HT-29 (cell line): Measurements from ENCODE around the gene ZNF410. TPM values are rescaled to one million over a fixed set of nuclear protein-coding genes. Genes with fewer than 3 reads are reported as not detected.
"Not testable (repeated sequence)": the region's sequence is repeated elsewhere in the genome, so short reads cannot be mapped to it uniquely, and the experiment has no call there.

ENCODE experiments used
- DNase-seq: peaks from one replicate; pipeline ENCODE4 v3.0.0-alpha.2; 2015; ENCODE audit warnings: low spot score
- total RNA-seq: library from RNA; depleted of rRNA; stranded (reverse); fragments of >200 nt; shearing (Covaris generic); gene quantifications from 2 replicates; pipeline ENCODE4 v1.2.3, GENCODE V29; 2014

ZNF410 gene
- total RNA-seq, 1 experiment from 2014 or later = 21.7 TPM

DNA sequence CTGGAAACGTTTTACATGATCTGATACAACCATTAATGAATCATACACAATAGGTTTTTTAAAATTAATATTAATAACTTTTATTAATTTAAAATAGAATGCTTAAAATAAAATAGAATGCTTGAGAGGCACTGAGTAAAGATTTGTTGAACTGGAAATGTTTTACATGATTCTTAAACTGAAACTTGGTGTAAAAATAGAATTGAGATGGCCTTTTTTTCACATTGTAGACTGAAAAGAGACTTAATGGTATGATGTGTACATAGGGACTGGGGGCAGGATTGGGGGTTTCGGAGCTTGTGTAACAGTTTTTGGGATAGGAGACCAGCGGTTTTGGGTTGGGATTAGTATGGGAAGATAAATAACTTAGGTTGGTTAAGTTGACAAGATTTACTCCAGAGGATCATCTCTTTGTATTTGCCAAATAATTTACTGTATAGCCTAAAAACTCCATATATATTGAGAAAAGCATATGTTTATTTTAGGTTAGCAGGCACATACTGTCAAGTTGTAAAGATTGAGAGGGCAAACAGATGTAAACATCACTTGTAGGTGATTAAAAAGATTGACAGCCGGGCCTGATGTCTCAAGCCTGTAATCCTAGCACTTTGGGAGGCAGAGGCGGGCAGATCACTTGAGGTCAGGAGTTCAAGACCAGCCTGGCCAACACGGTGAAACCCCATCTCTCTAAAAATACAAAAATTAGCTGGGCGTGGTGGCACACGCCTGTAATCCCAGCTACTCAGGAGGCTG, 2.0 kb upstream of the ZNF410 start:
- DNase-seq = no peak

- DNase-seq = no peak
These were observed 608 bp downstream of the ZNF410 start for GRCh38 chr14:73887318-73887616.

GRCh38 chr14:73887694-73888459, 1.2 kb downstream of the ZNF410 start:
- peak; percentile 13 for DNase-seq

DNA sequence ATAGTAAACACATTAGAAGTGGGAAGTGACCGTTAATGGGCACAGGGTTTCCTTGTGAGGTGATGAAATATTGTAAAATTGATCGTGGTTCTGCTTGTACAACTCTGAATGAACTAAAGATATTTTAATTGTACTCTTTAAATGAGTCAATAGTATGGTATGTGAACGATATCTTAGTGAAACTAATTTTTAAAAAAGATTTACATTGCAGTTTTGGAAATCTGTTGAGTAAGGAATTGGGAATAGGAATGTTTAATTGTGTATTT, 1.7 kb downstream of the ZNF410 start:
- DNase-seq = no peak

- no peak for DNase-seq
These were observed 2.3 kb downstream of the ZNF410 start for GRCh38 chr14:73888971-73889370.

DNA sequence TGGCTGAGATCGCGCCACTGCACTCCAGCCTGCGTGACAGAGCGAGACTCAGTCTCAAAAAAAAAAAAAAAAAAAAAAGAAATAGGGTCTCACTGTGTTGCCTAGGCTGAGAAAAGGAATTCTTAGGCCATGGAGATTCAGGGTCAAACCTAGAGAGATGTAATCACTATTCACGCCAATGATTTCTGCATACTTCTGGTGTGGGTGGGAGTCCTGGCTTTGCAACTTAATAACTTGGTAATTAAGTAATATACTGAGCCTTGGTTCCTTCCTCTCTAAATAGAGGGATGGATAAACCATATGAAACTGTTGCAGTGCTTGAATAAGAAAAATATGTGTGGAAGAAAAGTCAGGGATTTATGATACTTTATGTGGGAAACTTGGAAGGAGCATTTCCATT, 2.7 kb downstream of the ZNF410 start:
- no peak for DNase-seq

- not testable (repeated sequence) for DNase-seq
These were observed 7.6 kb downstream of the ZNF410 start for GRCh38 chr14:73894180-73894687.

- no peak for DNase-seq
These were observed 9.3 kb downstream of the ZNF410 start for GRCh38 chr14:73895939-73896338.

DNA sequence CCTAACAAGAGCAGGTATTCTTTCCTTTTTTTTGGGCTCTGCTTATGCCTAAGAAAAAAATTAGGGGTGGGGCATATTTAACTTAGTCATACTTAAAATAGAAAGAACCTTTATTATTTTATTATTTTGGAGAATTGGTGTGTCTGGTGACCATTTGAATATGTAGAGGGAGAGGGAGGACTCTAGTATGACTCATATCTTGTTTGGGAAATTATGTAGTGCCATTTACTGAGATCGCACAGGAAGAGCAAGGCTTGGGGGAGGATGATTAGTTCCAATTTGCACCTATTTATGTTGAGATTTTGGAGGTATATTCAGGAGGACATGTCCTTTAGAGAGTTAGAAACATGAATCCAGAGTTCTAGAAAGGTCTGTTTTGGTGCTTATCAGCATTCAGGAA, 9.9 kb downstream of the ZNF410 start:
- DNase-seq = no peak

GRCh38 chr14:73903028-73903427, 16.4 kb downstream of the ZNF410 start:
- no peak for DNase-seq

DNA sequence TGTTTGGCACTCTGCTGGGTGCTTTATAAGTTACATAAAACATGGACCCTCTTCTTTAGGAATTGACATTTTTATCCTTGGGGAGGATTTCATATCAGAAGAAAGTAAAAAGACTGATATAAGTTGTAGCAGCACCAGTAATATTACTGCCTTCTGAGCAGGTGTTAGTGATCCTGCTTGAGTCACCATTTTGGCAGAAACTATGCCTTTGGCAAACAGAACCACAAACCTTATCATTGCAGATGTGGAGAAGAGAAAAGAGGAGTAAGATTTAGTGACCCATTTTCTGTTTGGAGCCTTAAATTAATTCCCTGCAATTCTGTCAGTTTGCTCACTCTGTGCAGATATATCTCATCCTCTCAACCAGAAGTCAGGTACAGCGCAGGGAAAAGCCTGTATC, 23.0 kb downstream of the ZNF410 start:
- no peak for DNase-seq

DNA sequence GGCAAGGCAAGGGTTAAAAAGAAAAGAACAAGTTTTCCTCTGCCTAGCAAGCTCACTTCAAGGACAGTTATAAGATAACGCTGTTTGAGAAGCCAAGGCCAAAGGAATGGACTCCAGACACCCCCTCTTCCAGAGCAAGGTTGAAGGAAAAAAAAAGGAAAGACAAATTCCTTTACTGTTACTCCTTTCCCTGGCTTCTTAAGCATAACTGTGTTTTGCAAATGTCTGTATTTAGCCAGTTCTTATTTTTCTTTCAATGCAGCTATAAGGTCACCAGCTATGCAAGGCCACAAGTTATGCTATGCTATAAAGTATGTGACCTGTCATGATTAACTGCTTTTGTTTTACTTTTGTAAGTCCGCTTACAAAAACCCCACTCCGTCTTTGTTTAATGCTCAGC, 26.6 kb downstream of the ZNF410 start:
- DNase-seq = no peak

GRCh38 chr14:73916324-73916723, 29.7 kb downstream of the ZNF410 start:
- DNase-seq = no peak

GRCh38 chr14:73919457-73919856, 32.8 kb downstream of the ZNF410 start:
- DNase-seq = not testable (repeated sequence)

DNA sequence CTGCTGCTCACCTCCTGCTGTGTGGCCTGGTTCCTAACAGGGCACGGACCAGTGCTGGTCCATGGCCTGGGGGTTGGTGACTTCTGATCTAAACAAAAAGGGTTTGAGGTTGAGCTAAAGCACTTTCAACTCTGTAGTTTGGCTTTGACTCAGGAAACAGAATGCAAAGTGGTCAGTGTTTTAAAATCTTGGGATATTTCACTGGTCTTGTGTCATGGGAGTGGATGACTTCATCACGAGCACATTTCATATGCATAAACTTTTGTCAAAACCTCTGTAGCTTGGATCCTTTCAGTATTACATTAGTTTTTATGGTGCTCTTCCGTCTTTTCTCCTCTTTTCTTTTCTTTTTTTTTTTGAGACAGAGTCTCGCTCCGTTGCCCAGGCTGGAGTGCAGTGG, 37.7 kb downstream of the ZNF410 start:
- DNase-seq = no peak

- DNase-seq = peak; percentile 53
These were observed 49.0 kb downstream of the ZNF410 start for GRCh38 chr14:73935666-73936065.

GRCh38 chr14:73936548-73936947, 49.9 kb downstream of the ZNF410 start:
- no peak for DNase-seq

DNA sequence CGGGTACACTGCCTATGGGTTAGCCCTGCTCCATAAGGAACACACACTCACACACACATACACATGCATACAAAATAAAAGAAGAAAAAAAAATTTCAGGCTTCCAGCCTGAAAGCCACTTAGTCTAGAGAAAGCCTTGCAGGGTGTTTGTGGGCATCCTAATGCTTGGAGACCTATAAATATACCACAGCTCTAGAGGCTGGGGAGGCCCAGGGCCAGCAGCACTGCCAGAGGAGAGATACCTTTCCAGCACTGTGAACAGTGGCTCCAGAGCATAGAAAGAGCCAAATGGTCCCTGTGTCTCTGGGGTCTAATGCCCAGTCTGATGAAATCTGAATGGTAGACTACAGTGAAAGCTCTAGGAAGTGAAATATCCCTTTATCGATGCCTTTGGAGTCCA, 50.4 kb downstream of the ZNF410 start:
- no peak for DNase-seq

- no peak for DNase-seq
These were observed 55.5 kb downstream of the ZNF410 start for GRCh38 chr14:73942180-73942579.

DNA sequence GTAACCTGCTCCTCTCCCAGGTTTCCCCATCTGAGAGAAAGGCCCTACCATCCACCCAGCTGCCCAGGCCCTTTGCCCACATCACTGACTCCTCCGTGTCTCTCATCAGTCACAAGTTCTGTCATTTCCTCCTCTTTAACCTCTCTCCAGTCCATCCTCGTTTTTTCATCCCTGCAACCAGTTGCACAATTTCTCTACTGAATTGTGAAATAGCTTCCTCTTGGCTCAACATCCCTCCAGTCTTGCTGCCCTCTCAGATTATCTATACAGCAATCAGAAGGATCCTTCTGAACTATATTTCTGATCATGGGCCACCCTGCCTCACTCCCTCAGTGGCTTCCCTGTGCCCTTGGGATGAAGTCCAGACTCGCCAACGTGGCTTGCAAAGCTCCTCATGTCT, 56.4 kb downstream of the ZNF410 start:
- no peak for DNase-seq

- DNase-seq = no peak
These were observed 57.9 kb downstream of the ZNF410 start for GRCh38 chr14:73944432-73945158.

DNA sequence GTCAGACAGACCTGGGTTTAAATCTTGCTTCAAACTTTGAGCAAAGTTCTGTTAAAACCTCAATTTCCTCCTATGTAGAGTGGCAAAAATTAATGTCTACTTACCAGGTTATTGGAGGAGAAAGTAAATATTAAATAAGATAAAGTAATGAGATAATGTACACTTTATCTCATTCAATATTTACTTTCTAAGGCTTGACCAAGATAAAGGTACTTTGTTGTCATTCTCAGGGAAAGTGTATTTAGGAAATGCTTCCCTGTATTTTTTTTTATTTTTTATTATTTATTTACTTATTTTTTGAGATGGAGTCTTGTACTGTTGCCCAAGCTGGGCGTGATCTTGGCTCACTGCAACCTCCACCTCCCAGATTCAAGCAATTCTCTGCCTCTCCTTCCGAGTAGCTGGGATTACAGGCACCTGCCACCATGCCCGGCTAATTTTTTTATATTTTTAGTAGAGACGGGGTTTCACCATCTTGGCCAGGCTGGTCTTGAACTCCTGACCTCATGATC, 58.6 kb downstream of the ZNF410 start:
- DNase-seq = peak; percentile 20
